ENCODE results near the gene USP4.
"Not testable (repeated sequence)": the region's sequence is repeated elsewhere in the genome, so short reads cannot be mapped to it uniquely, and the experiment has no call there.

USP4 gene

GRCh38 chr3:49341996-49342395, 2.1 kb upstream of the USP4 start:
- DNase-seq (ENCODE audit: low spot score): no peak
- H3K36me3 ChIP-seq (ENCODE audit: low read depth): peaks cover 6% of the 10 kb centered on the region
- H3K4me3 ChIP-seq (ENCODE audit: severe bottlenecking): no peak overlapping the region
- no peak for ATAC-seq (ENCODE audit: low read depth)
- H3K27me3 ChIP-seq (ENCODE audit: insufficient read depth, poor library complexity, severe bottlenecking): no peaks in the 10 kb centered on the region
- no peak for TF ChIP-seq CTCF (IDR thresholded peaks at IDR 0.05; ENCODE audit: poor library complexity, severe bottlenecking)
- no peaks in the 10 kb centered on the region for H3K9me3 ChIP-seq (ENCODE audit: severe bottlenecking)
- H3K4me1 ChIP-seq (ENCODE audit: insufficient read depth, poor library complexity, severe bottlenecking): peaks cover 20% of the 10 kb centered on the region
- no peak overlapping the region for H3K27ac ChIP-seq (ENCODE audit: poor library complexity, severe bottlenecking)

DNA sequence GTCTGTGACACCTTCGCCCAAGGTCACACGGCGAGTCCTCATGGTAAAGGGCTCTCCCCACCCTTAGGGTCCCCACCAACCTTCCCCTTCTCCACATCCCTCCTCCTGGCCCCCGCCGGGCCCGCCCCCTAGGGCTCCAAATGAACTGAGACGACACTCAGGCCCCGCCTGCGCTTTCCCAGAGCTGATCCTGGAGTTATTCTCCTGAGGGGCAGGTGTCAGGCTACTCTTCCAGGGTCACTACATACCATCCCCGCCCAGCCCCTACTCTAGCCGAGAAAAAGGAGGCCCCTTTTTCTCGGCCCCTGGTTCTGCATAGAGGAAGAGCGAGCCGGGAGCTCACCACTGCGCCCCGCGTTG, 292 bp downstream of the USP4 start:
- Histone ChIP-seq H3K4me3 (ENCODE audit: severe bottlenecking) (peak overlapping the region; percentile 60), H3K9me3 (ENCODE audit: severe bottlenecking) (no peaks in the 10 kb centered on the region), H3K27me3 (ENCODE audit: insufficient read depth, poor library complexity, severe bottlenecking) (no peaks in the 10 kb centered on the region), H3K36me3 (ENCODE audit: low read depth) (peaks cover 28% of the 10 kb centered on the region), H3K27ac (ENCODE audit: poor library complexity, severe bottlenecking) (peak overlapping the region; percentile 82), H3K4me1 (ENCODE audit: insufficient read depth, poor library complexity, severe bottlenecking) (peaks cover 4% of the 10 kb centered on the region)
- DNase-seq (ENCODE audit: low spot score) (no peak), ATAC-seq (ENCODE audit: low read depth) (peak; percentile 21)
- no peak for TF ChIP-seq CTCF (IDR thresholded peaks at IDR 0.05; ENCODE audit: poor library complexity, severe bottlenecking)

DNA sequence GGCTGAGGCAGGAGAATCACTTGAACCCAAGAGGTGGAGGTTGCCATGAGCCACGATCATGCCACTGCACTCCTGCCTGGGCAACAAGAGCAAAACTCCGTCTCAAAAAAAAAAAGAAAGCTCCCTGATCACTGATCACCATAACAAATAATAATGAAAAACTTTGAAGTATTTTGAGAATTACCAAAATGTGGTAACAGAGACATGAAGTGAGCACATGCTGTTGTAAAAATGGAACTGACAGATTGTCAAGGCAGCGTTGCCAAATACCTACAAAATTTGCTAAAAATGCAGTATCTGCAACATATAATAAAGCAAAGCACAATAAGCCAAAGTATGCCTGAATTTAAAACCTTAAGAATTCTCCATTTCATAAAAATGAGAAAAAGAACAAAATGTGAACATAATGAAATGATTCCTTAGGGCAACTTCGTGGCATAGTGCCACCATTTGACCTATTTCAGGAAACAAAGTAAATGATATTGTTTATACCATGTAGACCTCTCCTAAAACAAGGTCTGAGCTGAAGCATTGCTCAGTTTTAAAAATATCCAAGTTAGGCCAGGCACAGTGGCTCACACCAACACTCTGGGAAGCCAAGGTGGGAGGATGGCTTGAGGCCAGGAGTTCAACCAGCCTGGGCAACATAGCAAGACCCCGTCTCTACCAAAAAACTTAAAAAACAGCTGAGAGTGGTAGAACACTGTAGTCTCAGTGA, 5.8 kb downstream of the USP4 start:
- DNase-seq (ENCODE audit: low spot score) (no peak), ATAC-seq (ENCODE audit: low read depth) (no peak)
- H3K9me3 ChIP-seq (ENCODE audit: severe bottlenecking): no peaks in the 10 kb centered on the region
- H3K27me3 ChIP-seq (ENCODE audit: insufficient read depth, poor library complexity, severe bottlenecking): no peaks in the 10 kb centered on the region
- no peaks in the 10 kb centered on the region for H3K4me1 ChIP-seq (ENCODE audit: insufficient read depth, poor library complexity, severe bottlenecking)
- peaks cover 81% of the 10 kb centered on the region for H3K36me3 ChIP-seq (ENCODE audit: low read depth)
- no peak for TF ChIP-seq CTCF (IDR thresholded peaks at IDR 0.05; ENCODE audit: poor library complexity, severe bottlenecking)
- no peak overlapping the region for H3K27ac ChIP-seq (ENCODE audit: poor library complexity, severe bottlenecking)
- H3K4me3 ChIP-seq (ENCODE audit: severe bottlenecking): no peak overlapping the region

DNA sequence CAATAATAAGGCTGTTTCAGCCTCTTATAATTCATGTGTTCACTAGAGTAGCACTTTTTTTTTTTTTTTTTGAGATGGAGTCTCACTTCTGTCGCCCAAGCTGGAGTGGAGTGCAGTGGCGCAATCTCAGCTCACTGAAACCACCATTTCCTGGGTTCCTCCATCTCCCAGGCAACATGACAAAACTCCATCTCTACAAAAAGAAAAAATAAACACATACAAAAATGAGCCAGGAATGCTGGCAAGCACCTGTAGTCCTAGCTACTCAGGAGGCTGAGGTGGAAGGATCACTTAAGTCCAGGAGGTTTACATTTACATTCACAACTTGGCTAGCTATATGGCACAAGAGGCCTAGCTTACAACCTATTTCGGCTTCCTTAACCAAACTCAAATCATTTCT, 6.8 kb downstream of the USP4 start:
- Histone ChIP-seq H3K4me1 (ENCODE audit: insufficient read depth, poor library complexity, severe bottlenecking) (peaks cover 6% of the 10 kb centered on the region), H3K27ac (ENCODE audit: poor library complexity, severe bottlenecking) (no peak overlapping the region), H3K4me3 (ENCODE audit: severe bottlenecking) (no peak overlapping the region), H3K36me3 (ENCODE audit: low read depth) (peaks cover 90% of the 10 kb centered on the region), H3K9me3 (ENCODE audit: severe bottlenecking) (no peaks in the 10 kb centered on the region), H3K27me3 (ENCODE audit: insufficient read depth, poor library complexity, severe bottlenecking) (no peaks in the 10 kb centered on the region)
- no peak for ATAC-seq (ENCODE audit: low read depth)
- TF ChIP-seq CTCF (IDR thresholded peaks at IDR 0.05; ENCODE audit: poor library complexity, severe bottlenecking): no peak
- DNase-seq (ENCODE audit: low spot score): no peak

- Histone ChIP-seq H3K27me3 (ENCODE audit: insufficient read depth, poor library complexity, severe bottlenecking) (no peaks in the 10 kb centered on the region), H3K36me3 (ENCODE audit: low read depth) (peaks cover 98% of the 10 kb centered on the region), H3K9me3 (ENCODE audit: severe bottlenecking) (no peaks in the 10 kb centered on the region), H3K27ac (ENCODE audit: poor library complexity, severe bottlenecking) (peak overlapping the region; percentile 17), H3K4me3 (ENCODE audit: severe bottlenecking) (no peak overlapping the region), H3K4me1 (ENCODE audit: insufficient read depth, poor library complexity, severe bottlenecking) (peaks cover 6% of the 10 kb centered on the region)
- TF ChIP-seq CTCF (IDR thresholded peaks at IDR 0.05; ENCODE audit: poor library complexity, severe bottlenecking): no peak
- ATAC-seq (ENCODE audit: low read depth) (no peak), DNase-seq (ENCODE audit: low spot score) (no peak)
These were observed 10.7 kb downstream of the USP4 start for GRCh38 chr3:49329186-49329585.

- H3K27ac ChIP-seq (ENCODE audit: poor library complexity, severe bottlenecking): peak overlapping the region; percentile 17
- not testable (repeated sequence) for DNase-seq (ENCODE audit: low spot score); H3K9me3 ChIP-seq (ENCODE audit: severe bottlenecking); H3K4me1 ChIP-seq (ENCODE audit: insufficient read depth, poor library complexity, severe bottlenecking); H3K4me3 ChIP-seq (ENCODE audit: severe bottlenecking); H3K27me3 ChIP-seq (ENCODE audit: insufficient read depth, poor library complexity, severe bottlenecking)
- H3K36me3 ChIP-seq (ENCODE audit: low read depth): peaks cover 98% of the 10 kb centered on the region
- ATAC-seq (ENCODE audit: low read depth): 0 out of 3 replicates have a peak, but pooled peaks have one; percentile 21
These were observed 11.5 kb downstream of the USP4 start for GRCh38 chr3:49328350-49328749.

Measured in RWPE2 (cell line).